ENCODE results near the gene DNMT1.

- TF ChIP-seq CTCF (IDR thresholded peaks at IDR 0.05) (no peak), TCF7L2 (IDR thresholded peaks at IDR 0.05; ENCODE audit: low read depth, low read length) (no peak), POLR2AphosphoS5 (IDR thresholded peaks at IDR 0.05; ENCODE audit: low read depth, low read length) (no peak), REST (IDR thresholded peaks at IDR 0.05; ENCODE audit: insufficient read depth in 1 of 2, low read depth in 2 of 2, low read length in 1 of 2) (no peak), SIN3A (IDR thresholded peaks at IDR 0.05; ENCODE audit: borderline replicate concordance, insufficient read depth, low read depth, low read length) (no peak)
Measured at GRCh38 chr19:10089801-10090375, 104.9 kb downstream of the DNMT1 start.
